ENCODE results near the gene SUCLG2.
"Not testable (repeated sequence)": the region's sequence is repeated elsewhere in the genome, so short reads cannot be mapped to it uniquely, and the experiment has no call there.

SUCLG2 gene

GRCh38 chr3:67602816-67603215 lies 51.6 kb downstream of the SUCLG2 start:
- DNase-seq, result no peak

- DNase-seq, result no peak
These were observed 52.3 kb downstream of the SUCLG2 start for GRCh38 chr3:67601919-67602608.

GRCh38 chr3:67601385-67601784 lies 53.0 kb downstream of the SUCLG2 start:
- no peak for DNase-seq

- DNase-seq, result no peak
These were observed 54.6 kb downstream of the SUCLG2 start for GRCh38 chr3:67599821-67600220.

GRCh38 chr3:67598814-67599556 lies 55.4 kb downstream of the SUCLG2 start:
- DNase-seq, result no peak

- DNase-seq, result no peak
These were observed 59.0 kb downstream of the SUCLG2 start for GRCh38 chr3:67595424-67595823.

GRCh38 chr3:67593761-67594234 lies 60.6 kb downstream of the SUCLG2 start:
- no peak for DNase-seq

- no peak for DNase-seq
These were observed 62.4 kb downstream of the SUCLG2 start for GRCh38 chr3:67592057-67592456.

GRCh38 chr3:67587811-67588210 lies 66.6 kb downstream of the SUCLG2 start:
- DNase-seq, result no peak

- no peak for DNase-seq
These were observed 67.1 kb downstream of the SUCLG2 start for GRCh38 chr3:67587301-67587700.

- not testable (repeated sequence) for DNase-seq
These were observed 69.8 kb downstream of the SUCLG2 start for GRCh38 chr3:67584608-67585007.

GRCh38 chr3:67580430-67581000 lies 73.9 kb downstream of the SUCLG2 start:
- DNase-seq, result no peak

GRCh38 chr3:67578416-67578815 lies 76.0 kb downstream of the SUCLG2 start:
- DNase-seq, result no peak

- DNase-seq, result no peak
These were observed 78.0 kb downstream of the SUCLG2 start for GRCh38 chr3:67576441-67576840.

- DNase-seq, result no peak
These were observed 85.1 kb downstream of the SUCLG2 start for GRCh38 chr3:67569324-67569723.

GRCh38 chr3:67567893-67568292 lies 86.5 kb downstream of the SUCLG2 start:
- DNase-seq, result no peak

GRCh38 chr3:67564973-67565372 lies 89.4 kb downstream of the SUCLG2 start:
- no peak for DNase-seq

GRCh38 chr3:67564008-67564407 lies 90.4 kb downstream of the SUCLG2 start:
- DNase-seq, result no peak

GRCh38 chr3:67561667-67562394 lies 92.6 kb downstream of the SUCLG2 start:
- DNase-seq, result no peak

GRCh38 chr3:67561266-67561665 lies 93.1 kb downstream of the SUCLG2 start:
- DNase-seq, result no peak

- DNase-seq, result no peak
These were observed 95.3 kb downstream of the SUCLG2 start for GRCh38 chr3:67559029-67559605.

- no peak for DNase-seq
These were observed 96.0 kb downstream of the SUCLG2 start for GRCh38 chr3:67558426-67558825.

GRCh38 chr3:67557848-67558355 lies 96.5 kb downstream of the SUCLG2 start:
- DNase-seq, result no peak
